Measurements from ENCODE around the gene SMIM23. TPM values are rescaled to one million over a fixed set of nuclear protein-coding genes. Genes with fewer than 3 reads are reported as not detected.
A peak's percentile ranks its signal among the peaks of the same experiment; 100 is the strongest.

SMIM23 gene
- not detected in 2 replicates for total RNA-seq

DNA sequence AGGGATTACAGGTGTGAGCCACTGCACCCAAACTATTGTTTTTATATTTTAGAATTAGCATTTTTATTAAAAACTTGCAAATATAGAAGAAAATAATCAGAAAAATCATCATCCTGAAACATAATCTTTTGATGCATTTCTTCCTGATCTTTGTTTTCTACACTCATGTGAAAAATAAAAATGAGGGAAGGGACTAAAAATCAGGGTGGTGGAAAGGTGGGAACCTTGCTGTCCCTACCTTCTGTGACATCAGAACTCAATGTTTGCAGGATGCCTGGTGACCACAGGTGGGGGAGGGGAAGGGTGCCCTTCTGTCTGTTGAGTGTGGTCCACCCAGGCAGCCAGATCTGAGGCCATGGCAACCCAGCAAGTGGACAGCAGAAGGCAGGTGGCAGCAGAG, at the start of gene SMIM23:
TSS of gene SMIM23 (plus strand) at position 301 of the 400 bp plus-strand sequence. CDS start at position 356, 55 bp downstream.
- DNase-seq (ENCODE audit: low read depth in 2 of 2) = no peak

DNA sequence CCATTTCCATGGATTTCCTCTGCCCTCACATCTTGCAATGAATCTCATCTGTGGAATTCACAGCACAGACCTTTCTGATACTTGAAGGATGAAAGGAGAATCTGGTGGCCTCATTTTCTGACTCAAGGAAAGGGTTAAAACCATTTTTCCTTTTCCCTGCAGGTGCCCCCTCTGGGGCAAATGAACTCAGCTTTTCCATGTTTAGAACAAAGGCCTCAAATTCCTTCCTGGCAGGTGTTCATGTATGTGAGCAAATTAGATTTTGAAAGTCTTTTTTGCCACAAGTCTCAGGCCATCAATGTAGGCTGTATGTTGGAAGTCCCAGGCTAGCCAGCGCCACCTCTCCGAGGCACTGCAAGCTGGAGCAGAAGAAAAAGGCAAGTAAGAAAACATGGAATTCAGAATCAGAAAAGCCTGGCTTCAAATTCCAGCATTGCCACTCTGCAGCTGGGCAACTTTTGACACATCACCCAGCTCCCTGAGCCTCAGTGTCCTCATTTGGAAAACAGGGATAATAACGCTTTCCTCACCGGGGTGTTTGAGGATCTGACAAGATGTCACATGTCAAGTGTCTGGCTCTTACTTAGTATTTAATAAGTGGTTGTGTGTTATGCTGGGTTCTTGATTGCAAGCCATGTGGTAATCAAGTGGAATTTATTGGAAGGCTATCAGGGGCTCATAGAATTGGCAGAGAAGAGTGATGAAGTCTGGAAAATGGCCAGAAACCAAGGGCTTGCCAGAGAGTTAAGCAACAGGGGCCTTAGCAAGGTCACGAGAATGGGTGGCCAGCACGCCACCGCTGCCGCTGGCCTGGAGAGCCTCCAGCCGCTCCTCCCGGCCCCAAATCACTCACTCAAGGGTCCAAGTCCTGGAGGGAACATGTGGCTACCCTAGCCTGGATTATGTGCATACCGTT, 48.4 kb upstream of the SMIM23 start:
- DNase-seq (ENCODE audit: low read depth in 2 of 2) = no peak

DNA sequence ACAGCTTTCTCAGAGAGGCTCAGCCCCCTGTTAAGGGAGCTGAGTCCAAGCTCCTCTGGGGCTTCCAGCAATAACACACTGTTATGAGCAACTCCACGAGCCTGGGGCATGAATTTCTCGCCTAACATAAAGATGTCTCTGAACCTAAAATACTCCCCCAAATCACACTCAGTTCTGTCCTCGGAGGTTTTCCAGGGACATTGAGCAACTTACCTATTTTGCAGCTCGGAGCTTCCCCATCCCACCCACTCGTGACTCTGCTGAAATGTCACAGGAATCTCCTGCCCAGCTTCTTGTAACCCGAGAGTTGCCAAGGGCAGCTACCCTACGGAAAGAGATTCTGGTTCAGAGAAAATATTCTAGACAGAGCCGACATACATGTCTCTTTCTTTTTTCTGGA, 47.1 kb upstream of the SMIM23 start:
- no peak for DNase-seq (ENCODE audit: low read depth in 2 of 2)

DNA sequence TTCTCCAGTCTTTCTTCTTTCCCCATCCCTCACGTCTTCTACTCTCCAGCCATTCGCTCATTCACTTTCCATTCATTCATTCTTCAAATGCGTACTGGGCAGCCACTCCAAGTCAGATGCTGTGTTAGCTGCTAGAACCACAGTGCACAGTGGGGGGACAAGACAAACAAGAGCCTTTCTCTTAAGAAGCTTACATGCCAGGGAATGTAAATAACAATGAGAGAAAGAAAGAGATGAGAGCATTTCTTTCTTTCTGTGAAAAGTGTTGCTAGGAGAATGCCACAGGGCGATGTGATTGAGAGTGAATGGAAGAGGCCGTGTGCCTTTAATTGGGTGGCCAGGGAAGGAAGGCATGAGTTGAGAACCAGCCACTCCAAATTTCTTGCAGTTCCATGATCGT, 46.3 kb upstream of the SMIM23 start:
- DNase-seq (ENCODE audit: low read depth in 2 of 2) = no peak

GRCh38 chr5:171743436-171744076, 42.1 kb upstream of the SMIM23 start:
- no peak for DNase-seq (ENCODE audit: low read depth in 2 of 2)

GRCh38 chr5:171744264-171744663, 41.4 kb upstream of the SMIM23 start:
- no peak for DNase-seq (ENCODE audit: low read depth in 2 of 2)

DNA sequence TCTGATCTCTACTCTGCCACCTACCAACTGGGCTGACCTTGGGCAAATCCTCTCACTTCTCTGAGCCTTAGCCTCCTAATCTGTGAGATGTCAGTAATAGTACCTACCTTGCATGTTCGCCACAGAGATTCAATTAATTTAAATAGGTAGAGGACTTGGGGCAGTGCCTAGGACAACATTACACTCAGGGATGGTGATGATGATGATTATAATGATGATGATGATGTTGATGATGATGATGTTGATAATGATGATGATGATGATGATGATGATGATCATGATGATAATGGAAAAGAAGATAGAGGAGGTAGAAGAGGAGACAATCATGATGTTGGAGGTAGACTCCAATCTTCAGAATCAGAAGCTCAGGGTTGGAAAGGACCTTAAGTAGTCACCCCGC, 40.7 kb upstream of the SMIM23 start:
- no peak for DNase-seq (ENCODE audit: low read depth in 2 of 2)

DNA sequence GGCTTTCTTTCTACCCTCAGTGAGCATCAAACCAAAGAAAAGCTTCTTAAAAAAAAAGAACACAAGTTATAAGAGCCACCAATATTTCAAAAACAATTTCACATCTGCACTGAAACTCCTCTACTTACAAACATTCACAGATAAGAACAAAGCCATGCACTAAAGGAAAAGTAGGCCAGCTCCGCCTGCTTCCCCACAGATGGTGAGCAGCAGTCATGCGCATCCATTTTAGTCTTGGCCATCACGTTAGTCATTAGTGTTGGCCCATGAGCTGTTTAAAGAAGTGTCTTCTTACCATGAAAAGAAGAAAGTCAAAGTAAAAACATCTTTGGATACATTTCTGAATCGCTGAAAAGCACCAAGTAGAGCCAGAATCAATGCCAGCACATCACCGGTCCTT, 40.0 kb upstream of the SMIM23 start:
- DNase-seq (ENCODE audit: low read depth in 2 of 2) = no peak

DNA sequence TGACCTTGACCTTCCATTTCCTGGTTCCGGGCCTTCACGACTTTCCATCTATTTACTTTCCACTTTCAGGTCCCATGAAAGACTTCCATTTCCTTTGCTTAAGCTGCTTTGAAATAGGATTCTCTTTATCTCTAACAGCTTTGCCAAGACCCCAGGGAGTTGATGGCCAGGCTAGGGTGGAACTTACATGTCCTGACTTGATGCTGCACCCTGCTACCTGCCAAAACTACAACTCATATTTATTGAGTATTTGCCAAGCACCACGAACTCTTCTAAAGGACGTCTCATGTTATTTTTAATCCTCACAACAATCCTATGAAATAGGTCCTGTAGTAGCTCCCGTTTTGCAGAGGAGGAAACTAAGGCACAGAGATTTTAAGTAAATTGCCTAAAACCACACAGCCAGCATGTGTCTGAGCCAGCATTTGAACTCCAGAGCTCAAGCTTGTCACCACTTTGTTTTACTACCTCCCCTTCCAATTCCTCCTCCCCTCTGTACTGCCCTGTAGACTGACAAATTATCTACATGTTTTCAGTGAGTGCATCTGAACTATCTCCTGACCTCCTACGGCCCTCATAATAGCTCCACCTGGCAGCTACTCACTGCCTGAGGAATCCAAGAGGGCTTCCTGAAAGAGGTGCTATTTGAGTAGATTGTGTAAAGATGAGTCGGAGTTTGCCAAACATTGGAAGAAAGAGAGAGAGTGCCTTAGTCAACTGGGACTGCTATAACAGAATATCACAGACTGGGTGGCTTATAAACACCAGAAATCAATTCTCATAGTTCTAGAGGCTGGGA, 38.4 kb upstream of the SMIM23 start:
- DNase-seq (ENCODE audit: low read depth in 2 of 2) = no peak

GRCh38 chr5:171748720-171749119, 36.9 kb upstream of the SMIM23 start:
- no peak for DNase-seq (ENCODE audit: low read depth in 2 of 2)

DNA sequence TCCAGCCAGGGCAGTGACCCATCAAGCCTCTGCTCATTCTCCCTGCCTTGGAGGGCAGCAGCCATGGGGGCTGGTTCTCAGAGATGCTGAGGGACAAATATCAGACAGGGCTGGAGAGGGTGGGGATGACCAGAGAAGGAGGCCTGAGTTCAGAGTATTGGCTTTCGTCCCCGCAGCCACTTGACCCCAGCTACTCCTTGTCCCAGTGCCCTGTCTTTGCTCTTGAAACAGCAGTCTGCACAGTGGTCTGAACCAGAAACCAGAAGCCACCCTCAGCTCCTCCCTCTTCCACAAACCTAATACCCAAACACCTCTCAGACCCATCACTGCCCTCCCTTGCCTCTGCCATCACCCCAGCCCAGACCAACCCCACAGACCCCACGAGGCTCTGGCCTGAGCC, 36.3 kb upstream of the SMIM23 start:
- no peak for DNase-seq (ENCODE audit: low read depth in 2 of 2)

DNA sequence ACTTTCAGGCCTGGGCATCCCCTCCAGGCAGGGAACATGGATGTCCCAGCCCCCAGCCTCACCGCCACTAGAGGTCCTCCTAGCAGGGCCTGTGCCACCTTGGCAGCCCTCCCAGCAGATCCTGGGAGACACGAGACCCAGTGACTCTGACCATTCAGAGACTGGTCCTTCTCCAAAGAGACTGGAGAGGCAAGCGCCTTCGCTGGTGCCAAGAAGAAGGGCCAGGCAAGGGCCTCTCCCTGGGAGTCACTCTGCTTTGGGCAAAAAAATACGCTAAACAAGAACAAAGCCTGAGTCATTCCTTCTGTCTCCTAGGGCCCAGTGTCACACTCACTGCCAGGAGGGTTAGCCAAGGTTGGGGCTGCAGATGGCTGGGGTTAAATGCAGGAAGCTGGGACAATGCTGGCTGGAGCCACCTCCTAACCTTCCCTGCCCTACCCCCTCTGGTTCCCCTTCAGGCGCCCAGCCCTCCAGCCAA, 35.3 kb upstream of the SMIM23 start:
- peak; percentile 36 to 63 for DNase-seq (ENCODE audit: low read depth in 2 of 2)

DNA sequence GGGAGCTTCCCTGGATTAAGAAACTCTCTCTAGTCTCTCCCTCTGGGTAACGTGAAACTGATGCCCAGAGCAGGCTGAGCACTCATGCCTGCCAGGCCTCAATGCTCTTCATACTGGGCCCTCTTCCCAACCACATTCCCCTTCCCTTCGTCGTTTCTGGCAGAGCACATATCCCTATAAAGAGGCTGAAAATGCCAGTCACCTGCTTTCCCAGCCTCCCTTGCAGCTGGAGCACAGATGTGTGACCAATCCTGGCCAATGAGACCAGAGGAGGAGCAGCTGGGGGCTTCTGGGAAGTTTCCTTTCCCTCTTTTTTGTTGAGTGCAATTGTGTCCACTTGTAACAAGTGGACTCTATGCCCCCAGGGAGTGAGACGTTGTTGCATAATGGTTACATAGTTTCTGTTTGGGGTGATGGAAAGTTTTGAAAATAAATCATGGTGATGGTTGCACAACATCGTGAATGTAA, 30.2 kb upstream of the SMIM23 start:
- no peak for DNase-seq (ENCODE audit: low read depth in 2 of 2)

GRCh38 chr5:171757853-171758535, 27.6 kb upstream of the SMIM23 start:
- peak in 1 of 2 donors; percentile 37 for DNase-seq (ENCODE audit: low read depth in 2 of 2)

- no peak for DNase-seq (ENCODE audit: low read depth in 2 of 2)
These were observed 25.8 kb upstream of the SMIM23 start for GRCh38 chr5:171759777-171760176.

DNA sequence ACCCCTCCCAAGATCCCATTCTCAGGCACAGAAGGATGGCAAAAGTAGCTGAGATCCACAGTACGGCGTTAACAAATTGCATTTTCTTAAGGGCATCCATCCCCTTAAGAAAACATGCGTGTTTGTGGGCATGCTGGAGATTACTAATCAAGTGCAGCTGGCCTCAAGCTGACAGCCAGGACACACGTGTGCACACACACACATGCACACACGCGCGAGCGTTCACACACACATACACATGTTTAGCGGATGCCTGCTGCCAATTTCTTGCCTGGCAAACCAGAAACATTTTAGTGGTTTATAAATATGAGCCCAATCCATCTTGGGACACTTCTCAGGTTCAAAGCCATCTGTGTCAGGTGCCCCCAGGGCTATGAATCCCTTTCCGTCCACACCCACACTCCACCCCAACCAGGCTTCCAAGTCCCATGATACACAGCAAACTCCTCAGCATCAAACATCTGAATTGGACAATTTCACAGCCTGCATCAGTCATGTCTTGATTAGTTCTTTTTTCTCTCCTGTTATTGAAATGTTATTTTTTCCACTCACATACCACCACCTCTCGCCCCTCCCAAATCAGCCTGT, 23.5 kb upstream of the SMIM23 start:
- DNase-seq (ENCODE audit: low read depth in 2 of 2) = no peak

GRCh38 chr5:171762903-171763302, 22.7 kb upstream of the SMIM23 start:
- no peak for DNase-seq (ENCODE audit: low read depth in 2 of 2)

DNA sequence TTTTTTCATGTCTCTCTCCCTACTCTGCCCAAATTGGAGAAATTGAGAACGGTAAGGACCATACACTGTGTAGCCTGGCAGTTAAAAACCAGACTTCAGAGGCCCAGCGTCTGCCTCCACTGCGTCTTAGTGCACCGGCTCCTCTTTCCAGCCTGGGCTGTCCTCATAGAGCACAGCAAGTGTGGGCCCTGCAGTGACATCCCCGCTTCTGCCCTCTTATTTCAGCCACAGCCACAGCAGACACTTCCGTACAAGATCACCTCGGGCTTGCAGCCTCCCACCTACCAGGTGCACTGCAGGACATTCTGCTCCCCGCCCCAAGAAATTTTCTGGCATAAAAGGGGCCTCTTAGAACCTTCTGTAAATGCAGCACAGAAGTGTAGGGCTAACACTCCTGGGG, 21.4 kb upstream of the SMIM23 start:
- DNase-seq (ENCODE audit: low read depth in 2 of 2) = no peak

DNA sequence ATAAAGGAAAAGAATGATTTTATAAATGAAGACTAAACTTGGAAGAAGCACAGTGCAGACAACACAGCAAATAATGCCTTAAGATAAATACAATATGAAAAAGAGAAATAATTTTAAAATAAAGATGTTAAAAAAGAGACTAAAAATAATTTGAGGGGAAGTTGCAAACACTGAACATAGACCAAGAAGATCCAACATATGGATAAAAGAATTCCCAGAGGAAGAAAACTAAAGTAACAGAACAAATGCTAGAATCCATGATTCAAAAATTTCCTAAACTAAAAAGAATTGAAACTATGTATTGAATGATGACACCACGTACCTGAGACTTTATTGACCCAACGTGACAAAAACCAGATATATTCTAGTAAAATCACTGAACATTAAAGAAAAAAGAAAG, 18.7 kb upstream of the SMIM23 start:
- DNase-seq (ENCODE audit: low read depth in 2 of 2) = no peak

DNA sequence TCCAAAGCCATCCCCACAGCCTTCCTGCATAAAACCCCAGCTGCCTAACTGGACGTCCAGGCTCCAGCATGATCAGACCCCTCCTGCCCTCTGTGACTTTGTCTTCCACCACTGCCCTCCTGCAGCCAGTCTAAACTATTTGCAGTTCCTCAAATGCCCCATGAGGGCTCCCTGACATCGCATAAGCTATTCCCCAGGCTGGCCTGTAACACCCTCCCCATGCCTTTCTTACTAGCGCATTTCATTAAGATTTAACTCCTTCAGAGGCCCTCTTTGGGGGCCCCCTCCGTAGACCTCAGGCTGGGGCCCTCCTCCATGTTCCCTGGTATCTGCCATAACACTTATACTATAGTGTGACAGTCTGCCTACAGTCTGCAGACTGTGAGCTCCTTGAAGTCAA, 15.5 kb upstream of the SMIM23 start:
- no peak for DNase-seq (ENCODE audit: low read depth in 2 of 2)

DNA sequence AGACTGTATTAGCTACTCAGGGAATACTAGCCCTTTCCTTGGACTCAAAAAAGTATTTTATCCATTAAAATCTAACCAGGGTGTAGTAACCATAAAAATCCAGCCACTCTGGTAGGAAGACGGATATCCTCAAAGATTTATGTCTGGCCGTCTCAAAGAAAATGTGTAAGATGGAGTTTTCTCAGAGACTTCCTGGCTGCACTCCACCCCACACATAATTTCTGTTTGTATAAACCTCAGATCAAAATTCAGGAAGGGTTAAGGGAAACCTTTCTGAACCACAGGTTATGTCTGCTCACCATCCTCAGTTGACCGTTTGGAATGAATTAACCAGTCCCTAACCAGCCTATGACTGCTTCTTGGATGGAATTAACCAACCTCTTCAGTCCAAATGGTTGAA, 13.8 kb upstream of the SMIM23 start:
- DNase-seq (ENCODE audit: low read depth in 2 of 2) = no peak
